Daoy (cell line): ENCODE measurements around the gene CCDC71L. TPM values are rescaled to one million over a fixed set of nuclear protein-coding genes. Genes with fewer than 3 reads are reported as not detected.

ENCODE experiments used
- DNase-seq: peaks from one replicate; pipeline ENCODE4 v3.0.0-alpha.2; 2015; ENCODE audit warnings: low read depth
- total RNA-seq: library from RNA; depleted of rRNA; stranded (reverse); fragments of >200 nt; shearing (Covaris generic); gene quantifications from 2 replicates; pipeline ENCODE4 v1.2.3, GENCODE V29; 2014

The CCDC71L gene
- total RNA-seq, 1 experiment from 2014 or later: 29.7 TPM

GRCh38 chr7:106625678-106626301 is 35.2 kb downstream of the CCDC71L start:
- DNase-seq: peak; percentile 23

- DNase-seq: peak; percentile 75
Observed at GRCh38 chr7:106623853-106624252, 37.1 kb downstream of the CCDC71L start.

- no peak for DNase-seq
Observed at GRCh38 chr7:106623315-106623660, 37.7 kb downstream of the CCDC71L start.

GRCh38 chr7:106622654-106623314 is 38.2 kb downstream of the CCDC71L start:
- no peak for DNase-seq

GRCh38 chr7:106621393-106622132 is 39.4 kb downstream of the CCDC71L start:
- DNase-seq: no peak

GRCh38 chr7:106620676-106621075 is 40.3 kb downstream of the CCDC71L start:
- DNase-seq: no peak

GRCh38 chr7:106620034-106620433 is 40.9 kb downstream of the CCDC71L start:
- DNase-seq: no peak

GRCh38 chr7:106619213-106619612 is 41.7 kb downstream of the CCDC71L start:
- no peak for DNase-seq

GRCh38 chr7:106618480-106618879 is 42.5 kb downstream of the CCDC71L start:
- DNase-seq: no peak

GRCh38 chr7:106617860-106618259 is 43.1 kb downstream of the CCDC71L start:
- no peak for DNase-seq

- DNase-seq: no peak
Observed at GRCh38 chr7:106616708-106617051, 44.3 kb downstream of the CCDC71L start.

GRCh38 chr7:106615808-106616707 is 44.9 kb downstream of the CCDC71L start:
- DNase-seq: no peak

GRCh38 chr7:106614751-106615150 is 46.2 kb downstream of the CCDC71L start:
- DNase-seq: no peak

GRCh38 chr7:106613848-106614560 is 47.0 kb downstream of the CCDC71L start:
- no peak for DNase-seq

GRCh38 chr7:106613279-106613678 is 47.7 kb downstream of the CCDC71L start:
- no peak for DNase-seq

- no peak for DNase-seq
Observed at GRCh38 chr7:106612432-106612831, 48.5 kb downstream of the CCDC71L start.

- peak; percentile 48 for DNase-seq
Observed at GRCh38 chr7:106611911-106612310, 49.0 kb downstream of the CCDC71L start.

GRCh38 chr7:106610996-106611886 is 49.7 kb downstream of the CCDC71L start:
- DNase-seq: no peak

- DNase-seq: peak; percentile 71
Observed at GRCh38 chr7:106609416-106609815, 51.5 kb downstream of the CCDC71L start.

- DNase-seq: no peak
Observed at GRCh38 chr7:106608661-106609060, 52.3 kb downstream of the CCDC71L start.
